ENCODE results near the gene SEMA3A.

SEMA3A gene

DNA sequence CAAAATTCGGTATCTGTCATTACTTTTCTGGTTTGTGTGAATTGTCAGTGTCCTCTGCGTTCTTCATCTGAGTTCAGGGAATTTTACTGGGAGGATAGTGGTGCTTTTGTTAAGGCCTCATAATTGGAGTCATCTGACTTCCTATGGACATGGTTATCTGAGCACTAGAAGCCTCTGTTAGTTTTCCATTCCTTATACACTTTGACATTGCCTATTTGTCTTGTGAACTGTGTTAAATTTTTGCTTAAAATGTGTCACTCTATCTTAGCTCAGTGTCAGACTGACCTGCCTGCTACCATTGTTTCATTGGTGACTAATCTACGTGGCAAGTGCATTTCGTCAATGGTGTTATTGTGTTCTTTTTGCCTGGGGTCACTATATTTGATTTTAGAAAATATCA is 253.3 kb downstream of the SEMA3A start:
- Histone ChIP-seq H3K9me3 (ENCODE audit: control insufficient read depth, low read length) (no peaks in the 10 kb centered on the region), H3K36me3 (ENCODE audit: control insufficient read depth, insufficient read depth, low read length) (no peaks in the 10 kb centered on the region), H3K4me3 (ENCODE audit: extremely low read depth, insufficient read depth, low read length, poor library complexity, severe bottlenecking) (no peak overlapping the region), H3K4me1 (ENCODE audit: control insufficient read depth, insufficient read depth, low read length, poor library complexity, severe bottlenecking) (no peaks in the 10 kb centered on the region), H3K27ac (ENCODE audit: low read depth, low read length, severe bottlenecking) (no peak overlapping the region)
- WGBS, 2 experiments (ENCODE audit: insufficient coverage in 2 of 2): 67% methylated on average over 1 of the region's 4 CpGs; no CpG with 5 or more reads in 1 of the 2 experiments

DNA sequence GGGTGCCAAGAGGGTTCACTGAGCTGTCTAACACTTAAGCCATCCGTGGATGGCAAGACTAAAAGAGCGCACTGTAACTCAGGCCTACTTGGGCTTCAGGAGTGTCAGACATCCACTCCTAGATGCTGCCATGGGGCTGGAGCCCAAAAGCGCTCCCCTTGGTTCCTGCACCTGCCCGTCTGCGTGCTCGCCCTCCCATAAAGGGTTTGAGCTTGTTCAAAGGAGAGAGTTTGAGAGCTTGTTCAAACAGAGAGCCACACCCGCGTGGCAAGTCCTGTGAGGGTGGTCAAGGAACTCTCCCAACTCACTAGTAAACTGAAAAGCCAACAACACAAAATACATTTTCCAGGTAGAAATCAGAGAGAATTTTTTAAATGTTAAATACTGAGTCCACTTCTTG is 256.7 kb downstream of the SEMA3A start:
- 100% methylated on average over 2 to 6 of the region's 8 CpGs for WGBS, 2 experiments (ENCODE audit: insufficient coverage in 2 of 2)
- Histone ChIP-seq H3K27ac (ENCODE audit: low read depth, low read length, severe bottlenecking) (no peak overlapping the region), H3K4me1 (ENCODE audit: control insufficient read depth, insufficient read depth, low read length, poor library complexity, severe bottlenecking) (no peaks in the 10 kb centered on the region), H3K4me3 (ENCODE audit: extremely low read depth, insufficient read depth, low read length, poor library complexity, severe bottlenecking) (no peak overlapping the region), H3K9me3 (ENCODE audit: control insufficient read depth, low read length) (no peaks in the 10 kb centered on the region), H3K36me3 (ENCODE audit: control insufficient read depth, insufficient read depth, low read length) (no peaks in the 10 kb centered on the region)

- no peaks in the 10 kb centered on the region for H3K36me3 ChIP-seq (ENCODE audit: control insufficient read depth, insufficient read depth, low read length)
- 0 to 50% methylated on average over 1 to 2 of the region's 5 CpGs for WGBS, 2 experiments (ENCODE audit: insufficient coverage in 2 of 2)
- no peaks in the 10 kb centered on the region for H3K9me3 ChIP-seq (ENCODE audit: control insufficient read depth, low read length)
- H3K27ac ChIP-seq (ENCODE audit: low read depth, low read length, severe bottlenecking): no peak overlapping the region
- H3K4me3 ChIP-seq (ENCODE audit: extremely low read depth, insufficient read depth, low read length, poor library complexity, severe bottlenecking): no peak overlapping the region
- H3K4me1 ChIP-seq (ENCODE audit: control insufficient read depth, insufficient read depth, low read length, poor library complexity, severe bottlenecking): no peaks in the 10 kb centered on the region
Observed at GRCh38 chr7:83936056-83936708, 258.4 kb downstream of the SEMA3A start.

DNA sequence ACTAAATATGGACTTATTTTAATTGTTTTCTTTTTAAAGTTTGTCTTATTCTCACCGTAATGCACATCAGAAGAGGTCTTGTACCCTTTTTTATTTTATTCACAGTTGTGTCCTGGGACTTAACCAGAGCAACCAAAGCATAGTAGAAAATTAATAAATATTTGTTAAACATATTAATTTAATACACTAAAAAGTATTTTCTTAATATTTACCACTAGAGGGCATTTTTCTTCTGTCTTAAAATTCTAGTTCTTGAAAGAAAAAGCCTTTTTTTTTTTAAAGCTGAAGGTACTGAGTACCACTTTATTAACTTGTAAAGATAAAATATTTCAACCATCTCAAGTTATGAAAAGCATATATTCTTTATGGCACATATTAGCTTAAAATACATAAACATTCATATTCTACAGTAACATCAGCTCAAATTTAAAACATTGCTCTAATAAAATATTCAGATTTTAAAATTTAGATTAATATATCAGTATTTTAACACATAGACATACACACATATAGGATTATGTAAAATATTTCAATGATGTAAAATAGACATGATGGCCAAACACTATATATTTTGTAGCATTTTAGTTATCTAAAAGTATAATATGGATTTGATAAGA is 260.4 kb downstream of the SEMA3A start:
- Histone ChIP-seq H3K36me3 (ENCODE audit: control insufficient read depth, insufficient read depth, low read length) (no peaks in the 10 kb centered on the region), H3K27ac (ENCODE audit: low read depth, low read length, severe bottlenecking) (no peak overlapping the region), H3K9me3 (ENCODE audit: control insufficient read depth, low read length) (no peaks in the 10 kb centered on the region), H3K4me3 (ENCODE audit: extremely low read depth, insufficient read depth, low read length, poor library complexity, severe bottlenecking) (no peak overlapping the region), H3K4me1 (ENCODE audit: control insufficient read depth, insufficient read depth, low read length, poor library complexity, severe bottlenecking) (no peaks in the 10 kb centered on the region)
- no CpG with 5 or more reads among the region's 1 CpG for WGBS, 2 experiments (ENCODE audit: insufficient coverage in 2 of 2)

GRCh38 chr7:83931968-83932367 is 262.6 kb downstream of the SEMA3A start:
- no peak overlapping the region for H3K27ac ChIP-seq (ENCODE audit: low read depth, low read length, severe bottlenecking)
- no CpG with 5 or more reads among the region's 2 CpGs for WGBS, 2 experiments (ENCODE audit: insufficient coverage in 2 of 2)
- no peaks in the 10 kb centered on the region for H3K9me3 ChIP-seq (ENCODE audit: control insufficient read depth, low read length)
- no peaks in the 10 kb centered on the region for H3K4me1 ChIP-seq (ENCODE audit: control insufficient read depth, insufficient read depth, low read length, poor library complexity, severe bottlenecking)
- no peaks in the 10 kb centered on the region for H3K36me3 ChIP-seq (ENCODE audit: control insufficient read depth, insufficient read depth, low read length)
- no peak overlapping the region for H3K4me3 ChIP-seq (ENCODE audit: extremely low read depth, insufficient read depth, low read length, poor library complexity, severe bottlenecking)

DNA sequence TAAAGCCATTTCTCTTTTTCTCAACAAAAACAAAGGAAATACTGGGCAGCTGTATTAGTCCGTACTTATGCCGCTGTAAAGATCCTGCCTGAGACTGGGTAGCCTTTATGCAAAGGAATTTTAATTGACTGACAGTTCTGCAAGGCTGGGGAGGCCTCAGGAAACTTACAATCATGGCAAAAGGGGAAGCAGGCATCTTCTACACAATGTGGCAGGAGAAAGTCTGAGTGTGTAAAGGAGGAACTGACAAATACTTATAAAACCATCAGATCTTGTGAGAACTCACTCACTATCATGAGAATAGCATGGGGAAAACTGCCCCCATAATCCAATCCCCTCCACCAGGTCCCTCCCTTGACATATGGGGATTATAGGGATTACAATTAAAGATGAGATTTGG is 264.3 kb downstream of the SEMA3A start:
- no peak overlapping the region for H3K27ac ChIP-seq (ENCODE audit: low read depth, low read length, severe bottlenecking)
- H3K36me3 ChIP-seq (ENCODE audit: control insufficient read depth, insufficient read depth, low read length): no peaks in the 10 kb centered on the region
- WGBS, 2 experiments (ENCODE audit: insufficient coverage in 2 of 2): 100% methylated on average over 2 of the region's 2 CpGs

GRCh38 chr7:83925860-83926259 is 268.7 kb downstream of the SEMA3A start:
- Histone ChIP-seq H3K27ac (ENCODE audit: low read depth, low read length, severe bottlenecking) (no peak overlapping the region), H3K4me1 (ENCODE audit: control insufficient read depth, insufficient read depth, low read length, poor library complexity, severe bottlenecking) (no peaks in the 10 kb centered on the region), H3K4me3 (ENCODE audit: extremely low read depth, insufficient read depth, low read length, poor library complexity, severe bottlenecking) (no peak overlapping the region), H3K36me3 (ENCODE audit: control insufficient read depth, insufficient read depth, low read length) (no peaks in the 10 kb centered on the region), H3K9me3 (ENCODE audit: control insufficient read depth, low read length) (no peaks in the 10 kb centered on the region)
- WGBS, 2 experiments (ENCODE audit: insufficient coverage in 2 of 2): no CpG with 5 or more reads among the region's 1 CpG

More for the DNA sequence above, 264.3 kb downstream of the SEMA3A start:
- Histone ChIP-seq H3K4me3 (ENCODE audit: extremely low read depth, insufficient read depth, low read length, poor library complexity, severe bottlenecking) (no peak overlapping the region), H3K9me3 (ENCODE audit: control insufficient read depth, low read length) (no peaks in the 10 kb centered on the region), H3K4me1 (ENCODE audit: control insufficient read depth, insufficient read depth, low read length, poor library complexity, severe bottlenecking) (no peaks in the 10 kb centered on the region)

DNA sequence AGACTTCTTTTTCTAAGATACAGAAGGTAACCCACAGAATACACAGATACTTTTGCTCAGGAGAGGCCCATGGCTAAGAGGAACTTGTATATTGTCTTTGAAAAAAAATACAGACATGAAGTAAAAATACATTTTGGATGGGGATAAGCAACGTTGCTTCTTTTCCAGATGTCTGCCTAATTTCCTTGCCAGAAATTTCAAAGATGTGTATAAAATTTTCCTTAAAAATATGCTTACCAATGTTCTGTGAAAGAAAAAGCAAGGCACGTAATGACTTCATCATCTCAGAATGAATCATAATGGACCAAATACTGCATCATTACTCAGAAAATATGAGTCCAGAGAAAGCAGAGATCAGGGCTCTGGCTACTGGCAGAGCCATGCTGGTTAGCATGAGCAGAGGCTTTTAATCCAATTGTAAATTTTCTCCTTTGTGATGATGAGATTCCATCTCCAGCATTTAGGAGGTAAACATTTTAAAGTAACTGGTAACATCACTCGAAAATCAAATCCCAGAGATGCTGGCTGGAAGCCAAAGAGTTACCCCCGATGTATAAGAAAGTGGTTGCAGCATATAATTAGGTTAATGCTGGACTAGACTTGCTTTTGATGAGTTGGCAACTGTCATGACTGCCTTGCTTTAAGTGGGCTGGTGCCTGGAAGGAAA is 272.5 kb downstream of the SEMA3A start:
- Histone ChIP-seq H3K27ac (ENCODE audit: low read depth, low read length, severe bottlenecking) (no peak overlapping the region), H3K4me1 (ENCODE audit: control insufficient read depth, insufficient read depth, low read length, poor library complexity, severe bottlenecking) (no peaks in the 10 kb centered on the region), H3K9me3 (ENCODE audit: control insufficient read depth, low read length) (no peaks in the 10 kb centered on the region), H3K4me3 (ENCODE audit: extremely low read depth, insufficient read depth, low read length, poor library complexity, severe bottlenecking) (no peak overlapping the region), H3K36me3 (ENCODE audit: control insufficient read depth, insufficient read depth, low read length) (no peaks in the 10 kb centered on the region)
- WGBS, 2 experiments (ENCODE audit: insufficient coverage in 2 of 2): 100% methylated on average over 3 of the region's 4 CpGs; no CpG with 5 or more reads in 1 of the 2 experiments

GRCh38 chr7:83921271-83921940 is 273.2 kb downstream of the SEMA3A start:
- no peak overlapping the region for H3K27ac ChIP-seq (ENCODE audit: low read depth, low read length, severe bottlenecking)
- WGBS, 2 experiments (ENCODE audit: insufficient coverage in 2 of 2): no CpG with 5 or more reads among the region's 1 CpG
- no peak overlapping the region for H3K4me3 ChIP-seq (ENCODE audit: extremely low read depth, insufficient read depth, low read length, poor library complexity, severe bottlenecking)
- no peaks in the 10 kb centered on the region for H3K9me3 ChIP-seq (ENCODE audit: control insufficient read depth, low read length)
- H3K36me3 ChIP-seq (ENCODE audit: control insufficient read depth, insufficient read depth, low read length): no peaks in the 10 kb centered on the region
- no peaks in the 10 kb centered on the region for H3K4me1 ChIP-seq (ENCODE audit: control insufficient read depth, insufficient read depth, low read length, poor library complexity, severe bottlenecking)

GRCh38 chr7:83918142-83918541 is 276.4 kb downstream of the SEMA3A start:
- Histone ChIP-seq H3K9me3 (ENCODE audit: control insufficient read depth, low read length) (no peaks in the 10 kb centered on the region), H3K36me3 (ENCODE audit: control insufficient read depth, insufficient read depth, low read length) (no peaks in the 10 kb centered on the region), H3K4me1 (ENCODE audit: control insufficient read depth, insufficient read depth, low read length, poor library complexity, severe bottlenecking) (no peaks in the 10 kb centered on the region), H3K4me3 (ENCODE audit: extremely low read depth, insufficient read depth, low read length, poor library complexity, severe bottlenecking) (no peak overlapping the region), H3K27ac (ENCODE audit: low read depth, low read length, severe bottlenecking) (no peak overlapping the region)
- 100% methylated on average over 1 of the region's 1 CpG for WGBS, 2 experiments (ENCODE audit: insufficient coverage in 2 of 2)
